HL-60/S4 (cell line): ENCODE data around the gene WDR11.
"Not testable (repeated sequence)": the region's sequence is repeated elsewhere in the genome, so short reads cannot be mapped to it uniquely, and the experiment has no call there.

Source experiments
- in situ Hi-C: fragments of 300-500 bp; cut with MboI; formaldehyde crosslinking; loops from 2 replicates; pipeline ENCODE4 v1.14.3; 2022; ENCODE audit warnings: low sequenced_read_pairs

The WDR11 gene

DNA sequence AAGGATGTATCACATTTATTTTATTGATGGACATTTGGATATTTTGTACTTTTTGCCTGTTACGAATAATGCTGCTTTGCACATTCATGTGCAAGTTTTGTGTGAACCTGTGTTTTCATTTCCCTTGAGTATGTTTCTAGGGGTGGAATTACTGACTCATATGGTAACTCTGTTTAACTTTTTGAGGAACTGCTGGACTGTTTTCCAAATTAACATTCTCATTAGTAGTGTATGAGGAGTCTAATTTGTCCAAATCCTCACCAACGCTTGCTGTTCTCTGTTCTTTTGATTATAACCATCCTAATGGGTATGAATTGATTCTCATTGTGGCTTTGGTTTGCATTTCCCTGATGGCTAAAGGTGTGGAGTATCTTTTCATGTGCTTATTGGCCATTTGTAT lies 3.2 kb downstream of the WDR11 start:
- in situ Hi-C loops, result no loop called here

DNA sequence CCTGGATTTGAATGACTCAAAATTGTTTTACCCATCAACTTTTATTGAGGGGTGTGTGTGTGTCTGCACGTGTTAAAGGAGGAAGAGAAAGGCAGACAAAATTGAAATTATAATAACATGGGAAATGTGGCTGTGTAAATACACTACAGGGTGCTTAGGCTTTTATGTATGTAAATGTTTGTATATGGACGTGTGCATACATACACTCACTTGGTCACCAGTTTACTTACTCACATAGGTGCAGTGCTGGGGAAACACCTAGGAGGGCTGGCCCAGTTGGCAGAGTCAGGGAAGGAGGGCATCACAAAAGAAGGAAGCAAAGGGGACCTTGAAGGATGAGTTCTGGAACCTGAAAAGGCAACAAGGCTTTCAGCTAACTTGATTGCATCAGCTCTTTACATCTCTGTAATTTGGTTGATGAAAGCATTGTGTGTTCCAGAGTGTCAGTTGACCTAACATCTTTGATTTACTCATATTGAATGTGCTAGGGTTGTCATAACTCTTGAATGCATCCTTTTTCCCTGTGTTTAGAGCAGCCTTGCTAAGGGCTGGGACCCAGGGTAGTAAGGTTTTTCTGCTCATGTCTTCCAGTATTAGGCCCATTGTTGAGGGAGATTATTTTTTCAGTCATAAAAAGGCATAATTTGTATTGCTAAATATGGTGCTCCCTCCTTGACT lies 10.2 kb downstream of the WDR11 start:
- in situ Hi-C loops, result no loop called here

DNA sequence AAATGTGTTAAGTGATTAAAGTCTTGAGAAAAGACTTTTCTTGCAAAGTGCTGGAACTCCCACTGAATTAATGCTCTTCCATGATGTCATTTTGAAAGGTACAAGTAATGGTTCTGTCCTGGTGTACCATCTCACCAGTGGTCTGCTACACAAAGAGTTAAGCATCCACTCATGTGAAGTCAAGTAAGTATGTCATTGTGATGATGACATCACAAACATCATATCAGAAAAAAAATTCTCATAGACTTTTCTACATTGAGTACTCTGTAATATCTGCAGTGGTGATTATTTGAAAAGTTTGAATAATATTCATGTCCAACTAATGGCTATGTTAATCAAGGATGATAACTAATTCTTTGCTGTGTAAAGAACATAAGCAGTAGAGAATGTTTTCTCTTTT lies 22.6 kb downstream of the WDR11 start:
- in situ Hi-C loops, result no loop called here

DNA sequence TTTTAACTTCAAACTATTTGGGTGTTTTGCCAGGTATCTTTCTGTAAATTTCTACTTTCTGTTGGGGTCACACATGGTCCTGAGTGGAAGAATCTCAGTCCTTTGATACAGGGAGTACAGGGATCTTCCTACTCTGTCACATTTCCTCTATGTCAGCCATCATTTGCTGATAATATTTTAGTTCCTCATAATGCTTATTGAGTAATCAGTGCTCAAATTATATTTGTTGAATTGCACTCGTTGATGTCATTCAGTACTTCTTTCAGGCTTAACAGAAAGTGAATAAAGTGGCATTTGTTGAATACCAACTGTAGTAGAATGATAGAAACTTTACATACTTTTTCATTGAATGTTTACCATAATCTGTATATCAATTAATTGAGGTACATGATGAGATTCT lies 31.9 kb downstream of the WDR11 start:
- in situ Hi-C loops, result no loop called here

DNA sequence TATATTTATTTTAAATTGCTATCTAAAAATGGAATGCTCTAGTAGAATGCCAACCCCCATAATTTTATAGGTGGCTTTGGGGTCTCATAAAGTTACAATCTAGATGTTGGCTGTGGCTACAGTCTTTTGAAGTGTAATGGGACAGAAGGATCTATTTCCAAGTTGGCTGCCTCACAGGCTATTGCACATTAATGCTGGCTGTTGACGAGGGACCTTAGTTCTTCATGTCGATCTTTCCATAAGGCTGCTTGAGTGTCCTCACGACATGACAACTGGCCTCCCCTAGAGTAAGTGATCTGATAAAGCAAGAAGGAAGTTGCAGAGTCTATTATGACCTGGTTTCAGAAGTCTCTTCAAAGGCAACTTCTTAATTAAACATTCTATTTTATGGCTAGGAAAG lies 36.3 kb downstream of the WDR11 start:
- in situ Hi-C loops, result no loop called here

DNA sequence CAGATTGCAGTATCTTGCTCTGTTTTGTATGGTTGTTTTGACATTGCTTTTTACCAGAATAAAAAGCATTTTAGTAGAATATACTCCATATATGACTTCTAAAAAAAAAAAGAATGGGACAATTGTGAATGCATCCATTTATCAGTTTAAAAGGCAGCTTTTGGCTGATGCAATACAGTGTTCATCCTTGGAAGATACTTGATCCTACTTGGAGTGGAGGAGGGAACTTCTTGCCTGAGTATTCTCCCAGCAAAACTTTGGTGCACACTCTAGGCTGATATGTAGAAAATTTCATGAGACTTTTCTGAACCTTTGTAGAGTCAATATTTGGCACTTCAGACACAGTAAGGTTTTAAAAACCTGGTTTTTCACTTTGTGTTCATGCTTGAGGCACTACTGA lies 40.2 kb downstream of the WDR11 start:
- in situ Hi-C loops, result no loop called here

DNA sequence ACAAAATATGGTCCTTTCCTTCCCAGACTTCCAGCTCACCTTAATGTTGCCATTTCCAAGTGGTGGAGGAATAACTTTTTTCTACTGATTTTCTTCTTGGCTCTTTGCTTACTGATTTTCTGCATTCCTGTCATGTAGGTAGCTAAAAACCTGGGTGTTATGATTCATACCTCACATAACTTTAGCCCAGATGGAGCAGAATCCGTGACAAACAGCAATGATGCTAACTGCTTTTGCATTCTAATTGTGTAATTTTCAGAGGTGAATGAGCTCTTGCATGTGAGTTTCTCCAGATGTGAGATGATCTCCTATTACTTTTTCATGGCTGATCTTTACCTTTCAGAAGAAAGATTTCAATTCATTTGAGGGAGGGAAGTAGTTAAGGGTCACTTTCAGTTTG lies 43.4 kb downstream of the WDR11 start:
- in situ Hi-C loops, result no loop called here

DNA sequence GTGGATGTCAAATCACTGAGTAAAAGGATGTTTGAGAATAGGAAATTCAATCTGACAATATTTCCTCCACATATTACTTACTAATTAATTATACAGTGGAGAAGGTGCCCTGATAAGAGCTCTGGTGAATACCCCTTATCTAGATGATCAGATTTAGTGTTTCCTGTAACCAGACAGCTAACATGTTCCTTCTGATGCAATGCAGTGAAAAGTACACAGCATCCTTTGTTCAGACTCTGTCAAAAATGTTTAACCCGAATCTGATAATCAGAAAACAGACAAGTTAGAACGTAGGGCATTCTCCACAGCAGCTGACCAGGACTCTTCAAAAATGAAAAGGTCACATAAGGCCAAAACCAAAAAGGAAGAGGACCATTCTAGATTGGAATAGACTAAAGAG lies 46.2 kb downstream of the WDR11 start:
- in situ Hi-C loops, result no loop called here

DNA sequence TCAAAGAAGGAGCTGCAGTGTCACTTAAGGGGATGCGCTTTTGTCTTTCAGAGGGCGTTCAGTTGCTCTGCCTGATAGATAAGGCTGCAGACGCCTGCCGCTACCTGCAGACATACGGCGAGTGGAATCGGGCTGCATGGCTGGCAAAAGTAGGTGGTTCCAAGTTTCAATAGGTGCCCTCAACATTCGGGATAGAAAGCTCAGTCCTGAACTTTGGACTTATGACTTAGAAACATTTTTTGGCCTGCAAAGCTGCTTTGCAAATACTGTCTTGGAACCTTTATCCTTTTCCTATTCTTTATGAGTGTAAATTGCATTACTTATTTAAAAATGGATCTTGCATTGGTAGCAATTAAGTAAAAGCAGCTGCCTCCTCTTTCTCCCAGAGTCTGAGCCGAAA lies 54.1 kb downstream of the WDR11 start:
- in situ Hi-C loops, result no loop called here

DNA sequence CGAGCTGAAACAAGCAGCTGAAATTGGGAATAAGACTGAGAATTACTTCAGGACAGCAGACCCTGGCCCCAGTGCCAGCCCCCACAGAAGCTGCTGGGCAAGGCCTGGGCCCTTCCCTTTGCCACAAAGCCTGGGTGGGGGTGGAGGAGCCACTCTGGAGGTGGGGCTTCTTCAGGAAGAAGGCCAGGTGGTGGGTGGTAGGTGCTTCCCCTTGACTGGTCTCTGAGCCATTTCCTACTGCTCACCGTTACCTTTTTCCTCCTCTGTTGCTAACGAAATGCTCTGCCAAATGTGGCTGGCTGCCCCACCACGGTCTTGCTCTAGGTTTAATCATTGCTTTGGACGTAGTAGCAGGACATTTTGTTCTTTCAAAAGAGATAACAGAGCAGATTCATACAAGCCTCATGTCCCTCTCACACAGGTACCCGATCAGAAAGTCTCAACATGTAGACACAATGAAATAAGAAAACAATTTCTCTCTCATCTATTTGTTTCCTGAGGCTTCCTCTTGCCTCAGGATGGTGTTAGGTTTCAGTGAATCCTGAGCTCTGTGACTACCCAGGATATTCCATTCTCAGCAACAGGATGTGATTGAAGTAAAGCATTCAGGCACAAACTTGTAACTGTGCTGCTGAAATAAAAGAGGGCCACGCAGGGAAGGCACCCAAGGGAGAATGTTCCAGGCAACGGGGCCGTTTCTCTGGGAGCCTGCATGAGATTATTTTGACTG lies 66.5 kb downstream of the WDR11 start:
- in situ Hi-C loops, result no loop called here

DNA sequence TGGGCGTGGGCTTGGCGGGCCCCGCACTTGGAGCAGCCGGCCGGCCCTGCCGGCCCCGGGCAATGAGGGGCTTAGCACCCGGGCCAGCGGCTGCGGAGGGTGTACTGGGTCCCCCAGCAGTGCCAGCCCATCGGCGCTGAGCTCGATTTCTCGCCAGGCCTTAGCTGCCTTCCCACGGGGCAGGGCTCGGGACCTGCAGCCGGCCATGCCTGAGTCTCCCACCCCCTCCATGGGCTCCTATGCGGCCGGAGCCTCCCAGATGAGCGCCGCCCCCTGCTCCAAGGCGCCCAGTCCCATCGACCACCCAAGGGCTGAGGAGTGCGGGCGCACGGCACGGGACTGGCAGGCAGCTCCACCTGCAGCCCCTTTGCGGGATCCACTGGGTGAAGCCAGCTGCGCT lies 72.7 kb downstream of the WDR11 start:
- in situ Hi-C loops, result not testable (repeated sequence)

DNA sequence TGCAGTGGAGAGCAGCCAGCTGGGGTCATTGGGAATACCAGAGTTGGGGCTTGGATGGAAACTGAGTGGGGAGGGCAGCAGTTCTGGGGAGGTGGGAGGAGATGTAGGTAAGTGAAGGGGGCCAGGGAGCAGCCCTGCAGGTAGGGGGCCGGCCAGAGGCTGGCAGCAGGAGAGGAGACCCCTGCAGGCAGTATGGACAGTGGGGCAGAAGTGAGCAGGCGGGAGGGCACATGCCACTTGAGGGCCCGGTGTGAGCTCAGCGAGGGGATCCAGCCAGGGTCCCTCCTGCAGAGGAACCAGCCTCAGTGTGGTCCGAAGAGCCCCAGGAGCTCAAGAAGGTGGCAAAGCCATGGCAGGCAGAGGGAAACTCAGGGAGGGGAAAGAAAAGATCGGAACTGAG lies 75.4 kb downstream of the WDR11 start:
- in situ Hi-C loops, result loop anchor here (25.0 kb wide), 2 partner anchors 811 to 961 kb away; no protein-coding TSS in a partner anchor

DNA sequence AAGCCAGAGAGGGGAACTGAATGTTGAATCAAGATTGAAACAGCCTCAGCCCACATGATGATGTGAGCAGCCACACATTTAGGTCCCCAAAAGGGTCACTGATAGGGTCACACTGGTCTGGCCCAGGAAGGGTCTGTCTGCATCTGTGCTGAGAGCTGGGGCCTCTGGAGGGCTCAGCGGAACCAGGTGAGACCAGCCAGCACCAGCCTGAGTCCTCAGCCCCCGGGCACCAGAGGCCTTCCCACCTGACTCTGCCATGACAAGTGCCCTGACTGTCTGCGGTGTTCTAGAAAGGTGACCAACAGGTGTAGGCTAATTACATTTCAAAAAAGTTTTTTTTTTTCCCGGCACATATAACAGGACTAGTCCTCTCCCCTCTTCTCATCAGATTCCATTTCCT lies 76.2 kb downstream of the WDR11 start:
- in situ Hi-C loops, result loop anchor here (25.0 kb wide), 2 partner anchors 810 to 960 kb away; no protein-coding TSS in a partner anchor

DNA sequence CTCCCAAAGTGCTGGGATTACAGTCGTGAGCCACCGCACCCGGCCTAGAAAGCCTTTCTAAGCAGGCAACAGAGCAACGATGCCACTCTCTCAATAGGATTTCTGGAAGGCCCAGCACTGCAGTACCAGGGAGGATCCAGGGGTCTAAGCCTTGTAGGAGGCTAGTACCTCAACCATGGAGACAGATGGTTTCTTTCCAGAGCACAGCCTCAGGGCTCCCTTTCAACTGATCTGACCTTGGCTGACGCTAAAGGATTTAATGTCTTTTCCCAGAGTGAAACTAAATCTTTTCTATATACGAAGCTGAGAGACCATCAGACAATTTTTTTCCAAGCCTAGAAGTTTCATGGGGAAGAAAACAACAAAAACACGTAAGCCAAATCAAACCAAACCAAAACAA lies 78.0 kb downstream of the WDR11 start:
- in situ Hi-C loops, result loop anchor here (25.0 kb wide), 2 partner anchors 808 to 958 kb away; no protein-coding TSS in a partner anchor

DNA sequence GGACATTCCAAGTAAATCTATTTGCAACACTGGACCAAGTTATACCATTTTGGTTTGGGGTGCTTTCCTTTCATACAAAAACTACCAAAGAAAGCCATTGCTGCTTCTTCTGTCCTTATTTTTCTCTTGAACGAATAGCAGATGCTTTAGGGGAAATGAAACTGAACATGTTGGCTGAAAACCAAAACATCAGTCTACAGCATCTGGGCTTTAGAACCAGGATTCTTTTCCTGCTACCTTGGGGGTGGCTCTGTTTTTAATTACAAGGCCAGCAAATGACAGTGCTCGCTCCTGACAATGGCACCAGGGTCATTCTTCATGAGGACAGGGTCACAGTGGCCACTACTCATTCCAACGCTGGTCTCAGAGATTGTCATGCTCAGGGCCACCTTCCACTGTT lies 80.3 kb downstream of the WDR11 start:
- in situ Hi-C loops, result loop anchor here (25.0 kb wide), 2 partner anchors 806 to 956 kb away; no protein-coding TSS in a partner anchor

DNA sequence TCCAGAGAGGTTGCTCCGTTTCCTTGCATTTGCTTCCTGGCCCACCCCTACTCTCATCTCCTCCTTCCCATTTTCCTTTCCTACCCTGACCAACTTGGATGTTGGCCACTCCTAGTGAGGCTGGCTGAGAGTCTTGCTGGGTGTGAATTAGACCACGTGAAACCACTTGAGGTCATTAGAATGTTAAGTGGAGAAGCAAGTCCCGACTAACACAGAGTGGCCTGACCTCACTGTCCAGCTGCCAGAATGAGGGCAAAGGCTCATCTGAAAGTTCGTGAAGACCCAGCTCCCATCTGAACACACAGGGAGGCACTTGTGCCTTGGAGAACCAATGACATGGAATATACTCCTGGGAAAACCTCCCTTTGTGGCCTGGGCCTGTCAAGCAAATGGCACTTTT lies 80.8 kb downstream of the WDR11 start:
- in situ Hi-C loops, result loop anchor here (25.0 kb wide), 2 partner anchors 805 to 955 kb away; no protein-coding TSS in a partner anchor

DNA sequence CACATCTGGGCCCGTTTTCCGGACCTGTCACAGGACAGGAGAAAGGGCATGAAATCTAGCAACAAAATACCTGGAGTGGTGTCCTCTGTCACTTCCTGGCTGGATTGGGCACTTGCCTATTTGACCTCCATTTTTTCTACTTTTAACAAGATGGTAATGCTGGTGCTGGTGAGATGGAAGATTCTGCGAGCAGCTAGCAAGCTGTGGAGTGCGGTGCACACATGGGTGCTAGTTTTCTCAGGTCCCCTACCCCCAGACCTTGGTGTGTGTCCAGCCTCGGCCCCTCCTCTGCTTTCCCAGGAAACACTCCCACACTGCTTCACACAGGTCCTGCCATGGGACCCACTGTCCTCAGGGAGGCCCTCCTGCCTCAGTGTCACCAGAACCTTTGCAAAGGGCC lies 87.7 kb downstream of the WDR11 start:
- in situ Hi-C loops, result loop anchor here (25.0 kb wide), 2 partner anchors 798 to 948 kb away; no protein-coding TSS in a partner anchor

DNA sequence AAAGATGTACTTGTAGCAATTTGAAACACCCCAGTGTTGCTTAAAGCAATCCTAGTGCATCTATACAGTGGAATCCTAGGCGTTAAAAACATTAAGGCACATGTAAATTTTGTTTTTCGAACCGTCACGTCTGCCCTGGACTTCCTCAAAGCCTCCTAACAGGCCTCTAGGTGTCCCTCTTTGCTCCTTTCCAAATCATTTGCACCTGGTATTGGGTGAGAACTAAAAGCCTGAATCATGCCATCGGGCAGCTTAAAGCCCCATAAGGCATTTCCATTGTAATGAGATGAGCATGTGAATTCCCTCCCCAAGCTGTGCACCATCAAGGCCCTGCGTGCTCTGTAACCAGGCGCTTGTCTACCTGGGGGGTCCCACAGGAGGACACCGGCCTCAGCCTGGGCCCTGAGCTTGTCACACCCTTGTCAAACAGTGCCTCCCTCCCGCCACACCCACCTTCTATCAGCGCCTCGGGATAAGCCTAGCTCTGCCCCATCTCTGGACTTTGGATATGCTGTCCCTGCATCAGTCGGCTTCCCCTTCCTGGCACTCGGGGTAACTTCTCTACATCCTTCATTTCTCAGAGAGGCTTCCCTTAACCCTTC lies 89.2 kb downstream of the WDR11 start:
- in situ Hi-C loops, result loop anchor here (25.0 kb wide), 2 partner anchors 797 to 947 kb away; no protein-coding TSS in a partner anchor

DNA sequence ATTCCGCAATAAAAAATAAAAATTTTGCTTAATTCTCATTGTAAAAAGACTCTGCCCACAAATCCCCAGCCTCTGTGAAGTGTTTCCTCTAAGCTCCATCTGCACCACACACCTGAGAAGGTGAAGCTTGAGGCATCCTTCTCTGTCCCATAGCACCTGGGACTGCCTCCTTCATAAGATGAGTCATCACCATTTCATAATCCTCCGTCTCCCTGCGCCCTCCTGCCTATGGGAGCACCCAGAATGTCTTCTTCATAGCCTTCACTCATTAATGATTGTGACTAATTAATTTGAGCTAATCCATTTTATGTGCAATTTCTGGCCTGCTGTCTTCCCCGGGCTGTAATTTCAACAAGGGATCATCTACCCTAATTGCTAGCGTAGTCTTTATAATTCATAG lies 90.3 kb downstream of the WDR11 start:
- in situ Hi-C loops, result loop anchor here (25.0 kb wide), 2 partner anchors 796 to 946 kb away; no protein-coding TSS in a partner anchor

DNA sequence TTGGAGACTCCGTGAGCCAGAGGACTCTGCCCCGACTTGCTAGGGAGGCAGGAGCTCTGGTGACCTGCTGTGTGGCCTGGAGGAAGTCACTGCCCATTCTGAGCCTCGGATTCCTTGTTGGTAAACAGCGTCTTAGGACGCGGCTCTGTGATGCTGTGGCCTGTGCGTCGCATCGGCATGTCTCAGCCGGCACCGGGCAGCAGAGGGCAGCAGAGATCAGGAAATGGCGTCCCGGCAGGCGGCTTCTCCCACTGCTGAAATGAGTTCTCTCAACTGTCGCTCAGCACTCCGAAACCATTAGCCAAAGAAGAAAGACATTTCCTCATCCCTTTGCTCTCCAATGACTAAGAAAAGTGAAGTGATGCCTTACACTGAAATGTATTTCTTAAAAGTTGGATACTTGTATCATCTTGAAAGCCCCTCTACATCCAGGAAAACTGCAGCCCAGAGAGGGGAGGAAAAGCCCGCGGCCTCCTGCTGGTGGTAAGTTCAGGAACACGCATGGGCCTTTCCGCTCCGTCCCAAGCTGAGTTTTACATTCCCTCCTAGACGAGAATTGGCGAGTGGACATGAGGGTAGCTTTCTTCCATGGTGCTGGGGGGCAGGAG lies 91.7 kb downstream of the WDR11 start:
- in situ Hi-C loops, result loop anchor here (25.0 kb wide), 2 partner anchors 794 to 944 kb away; no protein-coding TSS in a partner anchor

DNA sequence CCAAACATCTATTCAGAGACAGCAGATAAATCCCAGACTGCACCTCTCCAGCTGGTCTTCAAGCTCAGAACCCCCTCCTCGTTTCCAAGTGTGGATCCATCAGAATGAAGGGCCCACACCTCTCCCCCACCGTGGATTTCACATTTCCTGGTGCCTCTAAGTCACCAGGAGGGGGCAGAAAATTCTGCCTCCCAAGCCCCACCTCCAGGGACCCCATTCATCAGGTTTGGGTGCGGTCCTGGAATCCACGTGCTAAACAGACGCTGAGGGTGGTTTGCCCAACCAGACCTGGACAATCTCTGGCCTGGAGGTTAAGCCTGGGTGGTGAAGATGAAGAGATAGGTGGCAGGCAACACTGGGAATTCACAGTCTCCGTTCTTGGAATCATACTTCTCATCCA lies 92.4 kb downstream of the WDR11 start:
- in situ Hi-C loops, result loop anchor here (25.0 kb wide), 2 partner anchors 794 to 944 kb away; no protein-coding TSS in a partner anchor
